GM06990 (cell line): Measurements from ENCODE around the gene SPRY4.

Experiments used
- DNase-seq: peaks from one replicate; pipeline ENCODE4 v3.0.0-alpha.2; 2011; ENCODE audit not compliant: insufficient read length; ENCODE audit errors: extremely low read depth
- H3K27me3 ChIP-seq: replicated peaks from 2 replicates; pipeline ENCODE4 v1.6.0; 2011; ENCODE audit warnings: low read length; ENCODE audit not compliant: control insufficient read depth, insufficient read depth
- H3K36me3 ChIP-seq: 2 replicates; pipeline ENCODE4 v1.5.1; 2011; ENCODE audit warnings: low read length; ENCODE audit not compliant: control insufficient read depth, insufficient read depth
- H3K4me3 ChIP-seq: replicated peaks from 2 replicates; pipeline ENCODE4 v1.5.1; 2011; ENCODE audit warnings: low read depth, mild to moderate bottlenecking, control low read depth, low read length
- CTCF ChIP-seq: IDR thresholded peaks from 2 replicates; pipeline ENCODE4 v1.5.1; 2011; ENCODE audit warnings: low read length, control low read depth, mild to moderate bottlenecking, inconsistent platforms; ENCODE audit not compliant: insufficient read depth, poor library complexity, severe bottlenecking

Gene SPRY4

DNA sequence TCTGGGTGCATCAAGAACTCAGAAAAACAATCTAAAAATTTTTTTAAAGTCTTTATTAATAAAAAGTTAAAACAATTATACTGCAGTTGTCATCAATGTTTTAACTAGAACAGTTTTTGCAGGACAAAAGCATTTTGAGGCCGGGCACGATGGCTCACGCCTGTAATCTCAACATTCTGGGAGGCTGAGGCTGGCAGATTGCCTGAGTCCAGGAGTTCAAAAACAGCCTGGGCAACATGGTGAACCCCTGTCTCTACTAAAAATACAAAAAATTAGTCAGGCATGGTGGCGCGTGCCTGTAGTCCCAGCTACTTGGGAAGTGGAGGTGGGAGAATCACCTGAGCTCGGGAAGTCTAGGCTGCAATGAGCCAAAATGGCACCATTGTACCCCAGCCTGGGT is 5.2 kb upstream of the SPRY4 start:
- TF ChIP-seq CTCF = no peak
- H3K27me3 ChIP-seq = no peaks in the 10 kb centered on the region
- DNase-seq = no peak
- no peak overlapping the region for H3K4me3 ChIP-seq
- no peaks in the 10 kb centered on the region for H3K36me3 ChIP-seq

DNA sequence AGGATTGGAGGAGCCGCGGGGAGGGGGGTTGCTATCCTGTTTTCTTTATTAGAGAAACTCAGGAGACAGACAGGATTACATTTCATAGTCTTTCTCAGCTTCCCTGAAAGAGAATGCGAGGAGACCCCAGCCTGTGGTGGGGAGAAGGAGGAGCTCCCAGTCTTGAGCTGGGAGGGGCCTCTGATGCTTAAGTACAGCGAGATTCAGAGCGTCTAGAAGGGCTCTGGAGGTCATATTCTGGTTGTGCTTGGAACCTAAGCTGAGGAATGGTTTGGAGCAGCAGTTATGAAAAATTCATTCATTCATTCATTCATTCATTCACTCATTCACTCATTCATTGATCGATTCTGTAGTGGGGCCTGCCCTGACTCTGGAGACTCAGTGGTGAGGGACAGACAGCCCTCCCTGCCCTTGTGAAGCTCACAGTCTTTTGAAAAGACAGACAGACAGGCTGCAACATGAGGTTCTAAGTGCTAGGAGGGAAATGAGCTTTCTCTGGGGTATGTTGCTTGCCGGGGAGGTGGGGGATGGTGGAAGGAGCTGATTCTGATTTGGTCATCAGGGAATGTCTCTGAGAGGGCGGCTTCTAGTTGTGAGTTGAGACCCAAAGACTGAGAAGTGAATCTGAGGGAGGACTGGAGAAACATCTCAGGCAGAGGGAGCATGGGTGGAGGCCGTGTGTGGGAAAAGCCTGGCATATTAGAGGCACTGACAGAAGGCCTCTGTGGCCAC is 2.5 kb upstream of the SPRY4 start:
- H3K27me3 ChIP-seq = no peaks in the 10 kb centered on the region
- no peak overlapping the region for H3K4me3 ChIP-seq
- TF ChIP-seq CTCF = no peak
- no peak for DNase-seq
- no peaks in the 10 kb centered on the region for H3K36me3 ChIP-seq

DNA sequence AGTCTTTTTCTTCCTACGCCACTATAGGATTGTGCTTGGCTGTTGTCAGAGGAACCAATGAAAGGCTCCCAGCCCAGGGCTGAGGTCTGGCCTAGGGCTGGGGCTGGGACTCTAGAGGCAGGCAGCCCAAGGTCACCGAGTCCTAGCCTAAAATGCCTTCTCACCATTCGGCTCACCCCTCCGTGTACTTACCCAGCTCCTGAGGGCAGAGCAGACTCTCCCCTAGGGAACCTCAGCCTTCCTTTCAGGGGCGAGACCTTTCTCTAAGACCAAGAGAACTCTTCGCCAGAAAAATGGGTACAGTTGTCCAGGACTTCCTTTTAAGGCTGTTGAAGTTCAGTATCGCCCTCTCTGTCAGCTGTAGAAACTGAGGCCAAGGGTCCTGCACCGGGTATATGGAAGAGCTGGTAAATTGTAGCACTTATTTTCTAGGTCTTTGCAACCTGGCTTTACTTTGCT is 1.7 kb upstream of the SPRY4 start:
- DNase-seq = peak; percentile 19
- no peaks in the 10 kb centered on the region for H3K36me3 ChIP-seq
- H3K4me3 ChIP-seq = no peak overlapping the region
- H3K27me3 ChIP-seq = no peaks in the 10 kb centered on the region
- no peak for TF ChIP-seq CTCF

DNA sequence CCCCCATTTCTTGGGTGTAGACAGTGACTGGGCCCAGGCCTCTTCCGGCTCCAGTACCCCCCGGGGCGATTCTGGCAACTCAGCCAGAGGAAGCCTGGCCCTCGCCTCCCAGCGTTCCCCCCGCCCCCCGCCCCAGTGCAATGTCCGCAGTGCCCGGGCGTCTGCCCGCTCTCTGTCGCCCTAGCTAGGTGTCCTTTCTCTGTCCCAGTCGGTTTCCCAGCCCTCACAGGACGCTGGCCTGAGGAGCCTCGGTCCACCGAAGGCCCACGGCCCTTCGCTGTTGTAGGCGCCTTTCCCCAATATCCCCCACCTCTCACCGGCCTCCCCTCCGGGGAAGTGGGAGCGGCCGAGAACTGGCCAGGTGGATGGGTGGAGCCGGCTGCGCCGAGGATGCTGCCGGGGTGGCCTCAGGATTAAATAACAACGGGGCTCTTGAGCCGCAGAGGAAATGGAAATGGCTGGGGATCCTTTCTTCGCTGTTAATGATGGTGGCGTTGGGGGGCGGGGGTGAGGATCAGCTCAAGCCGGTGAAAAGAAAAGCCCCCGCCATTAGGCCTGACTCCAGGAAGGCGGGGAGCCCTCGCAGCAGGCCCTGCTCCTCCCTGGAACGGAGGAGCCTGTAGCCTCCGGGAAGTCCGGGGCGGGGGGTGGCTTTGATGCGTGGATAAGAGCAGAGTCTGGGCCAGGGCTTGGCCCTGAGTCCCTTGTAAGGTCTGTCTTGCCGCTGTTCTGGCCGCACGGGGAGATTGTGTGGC is 1.1 kb upstream of the SPRY4 start:
- Histone ChIP-seq H3K27me3 (no peaks in the 10 kb centered on the region), H3K36me3 (no peaks in the 10 kb centered on the region), H3K4me3 (peak overlapping the region; percentile 74)
- peak; percentile 43 for DNase-seq
- TF ChIP-seq CTCF = no peak

DNA sequence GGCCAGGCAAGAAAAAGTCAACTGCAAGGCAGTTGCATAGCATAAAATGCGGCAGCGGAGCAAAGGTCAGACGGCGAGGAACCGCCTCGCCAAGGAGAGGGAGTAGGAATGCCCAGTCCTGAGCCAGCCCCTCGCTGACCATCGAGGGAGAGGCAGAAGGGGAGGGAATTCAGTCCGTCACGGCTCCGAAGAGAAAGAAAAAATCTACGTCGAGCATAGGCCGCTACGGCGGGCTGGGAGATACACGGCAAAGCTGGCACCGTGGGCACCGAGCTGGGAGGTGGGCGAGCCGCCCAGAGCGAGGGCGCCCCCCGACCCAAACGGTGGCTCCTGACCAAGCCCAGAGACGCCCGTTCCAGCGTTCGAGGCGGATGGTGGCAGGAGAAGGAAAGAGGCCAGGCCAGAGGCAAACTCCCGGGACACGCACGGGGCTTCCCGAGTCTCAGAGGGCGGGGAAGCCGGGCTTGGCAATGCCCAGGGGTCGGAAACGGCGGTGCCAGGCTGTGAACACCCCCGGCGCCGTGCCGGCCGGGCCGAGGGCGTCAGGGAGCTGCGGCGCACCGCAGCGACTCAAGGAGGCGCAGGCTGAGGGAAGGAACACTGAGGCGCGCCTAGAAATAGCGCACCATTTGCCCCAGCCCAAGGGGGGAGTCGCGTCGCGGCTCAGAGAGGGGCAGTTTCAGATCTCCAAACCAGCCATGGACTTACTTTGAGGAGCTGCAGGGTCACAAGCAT is 518 bp downstream of the SPRY4 start:
- no peaks in the 10 kb centered on the region for H3K36me3 ChIP-seq
- DNase-seq = no peak
- TF ChIP-seq CTCF = peak; percentile 15
- H3K27me3 ChIP-seq = no peaks in the 10 kb centered on the region
- H3K4me3 ChIP-seq = peak overlapping the region; percentile 74
